Ishikawa (cell line): ENCODE measurements around the gene SH2B2.

Experiments used
- CEBPB ChIP-seq: IDR thresholded peaks from 2 replicates; pipeline ENCODE4 v1.6.1; 2012
- CREB1 ChIP-seq: IDR thresholded peaks from 2 replicates; pipeline ENCODE4 v1.6.1; 2012; ENCODE audit warnings: low read depth
- EGR1 ChIP-seq: IDR thresholded peaks from 2 replicates; pipeline ENCODE4 v1.6.1; 2012
- EP300 ChIP-seq: IDR thresholded peaks from 2 replicates; pipeline ENCODE4 v1.6.1; 2012; ENCODE audit warnings: borderline replicate concordance
- FOXM1 ChIP-seq: IDR thresholded peaks from 2 replicates; pipeline ENCODE4 v1.6.1; 2012; ENCODE audit warnings: low read depth, borderline replicate concordance
- MAX ChIP-seq: IDR thresholded peaks from 2 replicates; pipeline ENCODE4 v1.6.1; 2012
- NFIC ChIP-seq: IDR thresholded peaks from 2 replicates; pipeline ENCODE4 v1.6.1; 2012
- RAD21 ChIP-seq: IDR thresholded peaks from 2 replicates; pipeline ENCODE4 v1.6.1; 2012; ENCODE audit warnings: low read depth
- REST ChIP-seq: IDR thresholded peaks from 2 replicates; pipeline ENCODE4 v1.6.1; 2012; ENCODE audit warnings: low read depth, mild to moderate bottlenecking
- TAF1 ChIP-seq: IDR thresholded peaks from 2 replicates; pipeline ENCODE4 v1.6.1; 2012; ENCODE audit warnings: low read depth, mild to moderate bottlenecking
- TCF12 ChIP-seq: IDR thresholded peaks from 2 replicates; pipeline ENCODE4 v1.6.1; 2012; ENCODE audit warnings: low read depth
- TEAD4 ChIP-seq: IDR thresholded peaks from 2 replicates; pipeline ENCODE4 v1.6.1; 2012
- YY1 ChIP-seq: IDR thresholded peaks from 2 replicates; pipeline ENCODE4 v1.6.1; 2012; ENCODE audit warnings: low read depth
- ZBTB7A ChIP-seq: IDR thresholded peaks from 2 replicates; pipeline ENCODE4 v1.6.1; 2012; ENCODE audit warnings: low read depth
- TF ChIP-seq, protein P1 (sequence below): IDR thresholded peaks from 2 replicates; pipeline ENCODE4 v1.6.1; 2012

Gene SH2B2

GRCh38 chr7:102296179-102296438 lies 9.4 kb downstream of the SH2B2 start:
- no peak for TF ChIP-seq RAD21
- no peak for TF ChIP-seq TAF1
- TF ChIP-seq, protein P1, sequence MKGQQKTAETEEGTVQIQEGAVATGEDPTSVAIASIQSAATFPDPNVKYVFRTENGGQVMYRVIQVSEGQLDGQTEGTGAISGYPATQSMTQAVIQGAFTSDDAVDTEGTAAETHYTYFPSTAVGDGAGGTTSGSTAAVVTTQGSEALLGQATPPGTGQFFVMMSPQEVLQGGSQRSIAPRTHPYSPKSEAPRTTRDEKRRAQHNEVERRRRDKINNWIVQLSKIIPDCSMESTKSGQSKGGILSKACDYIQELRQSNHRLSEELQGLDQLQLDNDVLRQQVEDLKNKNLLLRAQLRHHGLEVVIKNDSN = no peak
- TF ChIP-seq EP300 = no peak
- TF ChIP-seq CREB1 = no peak
- no peak for TF ChIP-seq TCF12
- TF ChIP-seq YY1 = no peak
- no peak for TF ChIP-seq CEBPB
- no peak for TF ChIP-seq FOXM1
- TF ChIP-seq EGR1 = no peak
- TF ChIP-seq NFIC = no peak
- no peak for TF ChIP-seq MAX

DNA sequence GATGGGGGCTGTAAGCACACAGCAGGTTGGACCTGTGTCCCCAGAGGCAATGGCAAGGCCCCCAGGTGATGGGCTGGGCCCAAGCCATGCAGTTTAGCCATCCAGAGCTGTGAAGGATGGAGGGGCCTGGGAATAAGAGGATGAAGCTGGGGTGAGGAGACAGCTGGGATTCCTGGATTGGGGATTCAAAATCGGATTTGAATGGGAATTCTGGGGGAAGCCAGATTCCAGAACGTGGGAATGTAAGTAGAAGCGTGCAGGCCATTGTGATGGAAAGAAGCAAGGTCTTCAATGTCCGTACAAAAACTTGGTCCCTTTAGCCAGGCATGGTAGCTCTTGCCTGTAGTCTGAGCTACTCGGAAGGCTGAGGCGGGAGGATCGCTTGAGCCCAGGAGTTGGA lies 9.8 kb downstream of the SH2B2 start:
- no peak for TF ChIP-seq RAD21
- TF ChIP-seq TEAD4 = no peak
- no peak for TF ChIP-seq ZBTB7A
- no peak for TF ChIP-seq MAX
- TF ChIP-seq, protein P1 = no peak
- TF ChIP-seq TCF12 = no peak
- TF ChIP-seq REST = no peak
- TF ChIP-seq EGR1 = no peak
- TF ChIP-seq CREB1 = no peak
- no peak for TF ChIP-seq NFIC
- no peak for TF ChIP-seq TAF1
- TF ChIP-seq CEBPB = no peak
- TF ChIP-seq FOXM1 = no peak
- no peak for TF ChIP-seq YY1
- no peak for TF ChIP-seq EP300

DNA sequence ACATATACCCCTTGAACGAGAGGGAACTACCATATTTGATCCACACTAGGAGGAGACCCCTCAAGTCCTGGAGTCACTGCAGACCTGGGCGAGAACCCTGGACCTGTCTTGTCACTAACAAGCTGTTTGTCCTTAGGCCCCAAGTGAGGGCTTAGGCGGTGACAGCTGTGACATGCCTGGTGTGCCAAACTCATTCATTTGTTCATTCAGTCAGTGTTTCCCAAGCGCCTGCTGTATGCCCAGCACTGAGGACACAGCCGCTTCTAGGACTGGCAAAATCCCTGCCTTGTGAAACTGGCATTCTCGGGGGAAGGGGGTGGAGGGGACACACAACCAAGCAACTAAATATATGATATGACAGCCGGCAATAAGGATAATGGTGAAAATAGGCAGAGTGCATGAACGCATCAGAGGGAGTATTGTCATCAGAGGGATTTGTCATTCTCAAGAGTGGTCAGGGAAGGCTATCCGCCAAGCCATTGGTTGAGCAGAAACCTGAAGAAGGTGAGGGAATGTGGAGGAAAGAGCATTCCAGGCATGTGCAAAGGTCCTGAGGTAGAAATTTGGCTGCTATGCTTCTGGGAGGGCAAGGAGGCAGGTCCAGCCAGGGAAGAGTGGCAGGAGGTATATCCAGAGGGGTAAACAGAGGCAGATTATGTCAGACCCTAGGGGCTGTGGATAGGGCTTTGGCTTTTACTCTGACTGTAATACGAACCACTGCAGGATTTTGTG lies 11.0 kb downstream of the SH2B2 start:
- TF ChIP-seq TCF12 (no peak), MAX (no peak), YY1 (no peak), TEAD4 (no peak), EP300 (no peak), REST (no peak), ZBTB7A (no peak), FOXM1 (no peak), TAF1 (no peak), RAD21 (no peak), CREB1 (no peak), NFIC (no peak), EGR1 (no peak), CEBPB (no peak)
- TF ChIP-seq, protein P1 = no peak

DNA sequence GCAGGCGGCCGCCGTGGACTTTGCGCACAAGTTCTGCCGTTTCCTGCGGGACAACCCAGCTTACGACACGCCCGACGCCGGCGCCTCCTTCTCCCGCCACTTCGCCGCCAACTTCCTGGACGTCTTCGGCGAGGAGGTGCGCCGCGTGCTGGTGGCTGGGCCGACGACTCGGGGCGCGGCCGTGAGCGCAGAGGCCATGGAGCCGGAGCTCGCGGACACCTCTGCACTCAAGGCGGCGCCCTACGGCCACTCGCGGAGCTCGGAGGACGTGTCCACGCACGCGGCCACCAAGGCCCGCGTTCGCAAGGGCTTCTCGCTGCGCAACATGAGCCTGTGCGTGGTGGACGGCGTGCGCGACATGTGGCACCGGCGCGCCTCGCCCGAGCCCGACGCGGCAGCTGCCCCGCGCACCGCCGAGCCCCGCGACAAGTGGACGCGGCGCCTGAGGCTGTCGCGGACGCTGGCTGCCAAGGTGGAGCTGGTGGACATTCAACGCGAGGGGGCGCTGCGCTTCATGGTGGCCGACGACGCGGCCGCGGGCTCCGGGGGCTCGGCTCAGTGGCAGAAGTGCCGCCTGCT lies 14.1 kb downstream of the SH2B2 start:
- TF ChIP-seq, protein P1 = no peak
- TF ChIP-seq MAX (no peak), EP300 (no peak), TEAD4 (no peak), REST (no peak), TCF12 (no peak)
